Activated CD4-positive, alpha-beta T cell treated with anti-CD3 and anti-CD28 coated beads for 48 hours (primary cell): ENCODE data around the gene CD47.

Experiments used
- DNase-seq: peaks from one replicate; pipeline ENCODE4 v3.0.0-alpha.2; 2020

The CD47 gene

DNA sequence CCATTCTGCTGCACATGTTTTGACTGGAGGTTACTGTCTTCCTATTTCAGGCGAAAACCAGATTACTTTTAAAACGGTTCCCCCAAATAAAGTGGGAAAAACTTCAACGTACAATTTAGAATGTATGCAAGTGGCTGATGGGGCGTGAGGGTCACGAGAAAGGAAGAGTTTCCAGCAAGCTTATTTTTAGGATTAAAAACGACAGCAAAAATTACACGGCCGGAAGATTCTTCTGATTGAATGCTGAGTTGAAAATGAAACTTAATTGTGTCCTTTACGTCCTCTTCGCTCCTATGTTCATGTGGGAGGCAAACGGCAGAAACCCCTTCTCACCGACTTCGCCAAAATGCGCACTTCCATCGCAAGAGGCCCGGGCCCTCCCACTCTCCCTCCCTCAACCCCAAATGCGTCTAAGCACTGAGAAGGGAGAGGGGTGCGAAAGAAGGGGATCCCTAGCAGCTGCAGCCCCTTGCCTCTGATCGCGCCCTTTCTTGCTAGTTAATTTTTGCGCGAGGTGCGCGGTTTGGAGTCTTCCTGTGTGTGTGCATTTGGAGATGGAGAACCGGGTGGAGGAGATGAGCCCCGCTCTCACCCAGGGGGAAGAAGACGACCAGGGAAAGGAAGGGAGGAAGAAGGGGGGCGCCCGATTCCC, 656 bp downstream of the CD47 start:
- peak; percentile 69 for DNase-seq

DNA sequence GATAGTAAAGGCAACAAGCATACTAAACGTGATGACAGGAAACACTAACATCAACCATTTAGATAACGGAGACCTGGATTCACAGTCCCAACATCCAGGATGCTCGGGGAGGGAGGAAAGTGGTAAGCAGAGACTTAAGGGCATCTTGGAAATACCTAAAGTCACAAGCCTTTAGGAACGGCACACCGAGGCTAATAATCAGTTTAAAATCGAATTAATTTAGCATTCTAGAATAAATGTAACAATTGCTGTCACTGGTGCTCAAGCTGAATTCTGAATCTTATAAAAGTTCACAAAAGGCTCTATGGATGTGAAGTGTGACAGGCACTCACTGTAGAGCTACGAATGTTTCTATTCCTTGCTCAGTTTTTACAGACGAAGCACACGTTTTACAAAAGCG, 1.3 kb downstream of the CD47 start:
- DNase-seq = no peak

DNA sequence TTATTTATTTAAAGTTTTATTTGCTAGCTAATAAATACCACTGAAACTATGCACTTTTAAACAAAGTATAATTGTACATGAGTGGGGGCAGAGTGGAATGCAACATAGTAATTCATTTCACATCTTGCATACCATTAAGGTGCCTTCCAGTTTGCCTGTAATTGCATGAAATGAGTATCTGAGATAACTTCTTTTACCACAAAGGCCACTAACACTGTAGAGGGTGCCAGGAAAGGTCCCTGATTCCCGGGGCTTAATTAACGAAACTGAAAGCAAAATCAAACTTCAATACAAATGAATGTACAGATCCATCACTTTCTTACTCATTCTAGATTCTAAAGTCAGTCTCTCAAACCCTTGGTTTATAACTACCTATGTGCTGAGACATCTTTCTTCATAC, 2.1 kb downstream of the CD47 start:
- DNase-seq = peak; percentile 60

DNA sequence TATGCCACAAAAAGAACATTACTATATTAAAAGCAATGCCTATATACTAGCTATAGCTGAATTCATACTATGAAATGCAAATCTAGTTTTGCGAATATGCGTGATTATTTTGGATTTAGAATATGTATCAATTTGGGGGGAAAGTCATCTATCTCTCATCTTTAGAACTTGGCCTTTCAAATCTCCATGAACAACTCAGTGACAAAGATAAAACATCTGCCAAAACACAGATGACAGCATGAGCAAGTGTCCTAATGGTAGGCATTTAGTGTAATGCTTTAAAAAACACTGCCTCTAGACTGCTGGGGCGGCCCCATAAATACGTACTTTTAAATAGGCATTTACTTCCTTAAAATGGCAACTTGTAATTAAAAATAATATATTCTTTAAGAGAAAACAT, 2.7 kb downstream of the CD47 start:
- DNase-seq = no peak

DNA sequence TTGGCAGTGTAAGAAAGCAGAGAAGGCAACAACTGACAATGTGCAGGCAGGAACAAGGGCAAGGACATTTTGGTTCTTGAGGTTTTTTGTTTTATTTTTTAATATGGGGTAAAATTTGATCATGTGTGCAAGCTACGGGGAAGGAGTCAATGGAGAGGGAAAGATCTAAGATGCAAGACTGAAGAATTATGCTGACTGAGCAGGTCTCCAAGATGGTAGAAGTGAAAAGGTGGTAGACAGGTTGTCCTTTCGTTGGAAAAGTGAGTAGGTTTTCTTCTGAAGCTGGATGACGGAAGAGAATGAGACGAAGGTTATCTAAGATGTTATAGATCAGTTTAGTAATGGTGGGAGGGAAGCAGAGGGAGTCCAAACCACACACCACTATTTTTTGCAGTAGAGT, 4.2 kb downstream of the CD47 start:
- no peak for DNase-seq

DNA sequence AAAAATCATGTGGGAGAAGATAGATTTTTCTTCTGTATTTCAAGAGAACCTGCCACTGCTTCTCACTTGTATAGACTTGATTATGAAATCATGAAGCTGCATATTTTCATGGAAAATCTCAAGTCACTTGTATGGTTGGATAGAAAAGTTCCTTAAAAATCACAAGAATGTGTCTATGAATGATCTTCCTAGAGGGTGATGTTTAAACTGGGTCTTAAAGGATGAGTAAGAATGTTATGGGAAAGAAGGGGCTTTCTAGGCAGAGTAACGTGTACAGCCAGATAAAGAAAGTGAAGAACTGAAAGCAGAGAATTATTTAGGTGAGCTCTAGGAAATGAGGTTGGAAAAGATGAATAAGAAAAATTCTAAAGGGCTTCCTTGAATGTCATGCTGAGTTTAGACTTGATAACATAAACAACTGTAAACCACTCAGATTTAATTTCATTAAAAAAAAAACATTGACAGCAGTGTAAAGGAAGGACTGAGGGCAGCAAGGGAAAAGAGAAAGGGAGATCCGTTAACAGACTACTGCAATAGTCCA, 5.0 kb downstream of the CD47 start:
- no peak for DNase-seq

DNA sequence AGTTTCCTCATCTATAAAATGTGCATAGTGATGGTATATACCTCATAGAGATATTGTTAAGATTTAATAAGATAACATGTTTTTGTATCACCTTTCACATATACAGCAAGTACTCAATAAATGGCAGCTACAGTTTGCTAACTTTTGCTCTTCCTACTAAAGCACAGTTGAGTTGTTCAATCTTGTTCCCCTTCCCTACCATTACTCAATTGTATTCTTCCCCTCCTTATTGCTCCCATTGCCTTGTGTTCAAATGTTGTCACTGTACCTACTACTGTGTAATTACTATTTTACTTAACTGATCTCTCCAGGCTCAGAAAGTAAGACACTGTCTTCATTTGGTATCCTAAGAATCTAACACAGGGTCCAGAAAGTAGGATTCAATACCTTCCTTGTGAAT, 5.5 kb downstream of the CD47 start:
- no peak for DNase-seq

DNA sequence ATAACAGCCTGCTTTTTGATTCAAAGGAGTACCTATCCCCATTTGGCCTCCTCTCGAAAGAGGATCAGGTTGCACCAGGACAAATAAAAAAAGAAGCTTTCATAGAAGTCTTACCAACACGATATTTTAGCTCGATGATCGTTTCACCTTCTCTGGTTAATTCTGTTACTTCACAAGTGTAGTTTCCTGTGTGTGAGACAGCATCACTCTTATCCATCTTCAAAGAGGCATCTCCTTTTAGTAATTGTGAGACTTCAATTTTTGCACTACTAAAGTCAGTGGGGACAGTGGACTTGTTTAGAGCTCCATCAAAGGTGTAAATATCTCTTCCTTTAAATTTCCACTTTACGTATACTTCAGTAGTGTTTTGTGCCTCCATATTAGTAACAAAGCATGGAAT, 11.0 kb downstream of the CD47 start:
- DNase-seq = no peak

DNA sequence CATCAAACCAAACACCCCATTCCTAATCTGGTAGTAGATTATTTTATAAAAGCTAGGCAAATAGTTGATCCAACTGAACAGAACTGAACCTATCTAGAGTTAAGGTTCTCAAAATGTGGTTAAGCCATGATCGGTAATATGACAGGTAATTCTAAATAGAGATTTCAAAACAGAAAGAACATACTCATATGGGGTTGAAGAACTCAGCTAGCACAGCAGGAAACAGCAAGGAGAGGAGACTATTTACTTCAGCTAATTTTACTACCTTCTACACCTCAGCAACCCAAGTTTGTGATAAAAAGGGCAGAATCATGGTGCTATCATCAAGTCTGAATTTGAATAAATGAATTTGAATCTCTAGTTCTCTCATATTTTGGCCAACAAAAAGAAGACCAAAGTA, 11.8 kb downstream of the CD47 start:
- DNase-seq = no peak

DNA sequence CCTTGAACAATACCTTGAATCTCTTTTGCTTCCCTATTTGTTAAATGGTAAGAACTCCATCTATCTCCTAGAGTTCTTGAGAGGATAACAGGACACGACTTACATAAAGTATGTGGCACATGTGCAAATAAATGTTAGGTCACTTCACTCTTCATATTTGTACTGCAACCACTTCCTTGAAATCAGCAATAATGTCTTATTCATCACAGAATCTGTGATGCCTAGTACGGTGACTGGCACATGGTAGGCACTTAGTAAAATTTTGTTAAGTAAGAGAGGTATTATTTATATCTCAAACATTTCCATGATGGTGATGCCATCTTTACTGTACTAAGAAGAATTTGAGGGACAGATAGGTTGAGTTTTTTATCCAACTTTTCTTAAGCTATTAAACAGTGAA, 14.3 kb downstream of the CD47 start:
- DNase-seq = no peak

DNA sequence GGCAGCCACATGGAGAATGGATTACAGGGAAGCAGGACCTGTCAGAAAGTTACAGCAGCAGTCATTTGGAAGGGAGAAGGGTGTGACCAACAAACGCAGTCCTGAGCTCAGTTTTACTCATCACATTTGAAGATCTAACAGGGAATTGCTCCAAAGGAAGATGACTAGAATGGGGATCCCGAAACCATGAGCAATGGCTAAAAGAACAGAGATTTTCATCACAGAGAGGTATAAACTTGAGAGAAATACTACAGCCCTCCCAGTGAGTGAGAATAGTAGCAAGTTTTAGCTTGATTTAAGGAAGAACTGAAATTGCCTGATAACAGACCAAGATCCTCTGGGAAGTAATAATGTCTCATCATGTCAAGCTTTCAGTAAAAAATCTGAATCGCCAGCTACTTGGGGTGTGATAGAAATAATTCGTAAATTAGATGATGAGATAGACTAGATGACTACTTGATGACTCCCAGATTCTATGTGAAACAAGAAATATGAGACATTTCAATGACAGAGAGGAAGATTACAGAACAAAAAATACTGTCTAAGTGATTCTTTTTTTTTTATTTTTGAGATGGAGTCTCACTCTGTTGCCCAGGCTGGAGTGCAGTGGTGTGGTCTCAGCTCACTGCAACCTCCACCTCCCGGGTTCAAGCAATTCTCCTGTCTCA, 16.9 kb downstream of the CD47 start:
- no peak for DNase-seq

DNA sequence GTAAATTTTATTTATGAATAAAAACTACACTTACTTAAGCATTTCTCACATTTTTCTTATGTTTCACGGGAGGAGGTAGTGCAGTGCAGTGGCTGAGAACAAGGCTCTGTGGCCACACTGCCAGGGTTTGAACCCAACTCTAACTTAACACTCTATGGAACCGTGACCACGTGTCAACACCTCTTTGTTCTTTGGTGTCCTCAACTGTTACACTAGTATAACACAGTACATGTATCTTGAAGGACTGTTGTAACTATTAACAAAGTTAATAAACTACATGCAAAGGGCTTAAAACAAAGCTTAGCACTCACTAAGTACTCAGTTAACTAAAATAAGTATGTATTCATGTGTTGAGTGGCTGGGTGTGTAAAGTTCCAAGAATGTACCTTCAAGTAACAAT, 19.5 kb downstream of the CD47 start:
- no peak for DNase-seq

DNA sequence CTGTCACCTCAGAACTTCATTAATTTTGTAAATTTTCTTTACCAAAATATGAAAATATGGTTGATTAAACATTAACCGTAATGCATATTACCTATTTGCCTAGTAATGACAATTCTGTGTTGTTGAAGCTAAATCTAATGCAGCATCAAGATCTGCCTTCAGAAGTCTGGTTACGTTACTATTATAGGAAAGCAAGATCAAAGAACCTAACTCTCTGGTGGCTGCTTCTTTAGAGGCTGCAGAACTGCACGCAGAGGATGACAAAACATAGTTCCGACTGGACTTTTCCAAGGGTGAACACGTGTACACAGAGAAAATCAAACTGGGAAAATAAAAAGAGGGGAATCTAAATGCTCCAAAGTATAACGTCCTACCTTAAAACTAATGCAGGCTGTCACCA, 20.5 kb downstream of the CD47 start:
- DNase-seq = no peak

DNA sequence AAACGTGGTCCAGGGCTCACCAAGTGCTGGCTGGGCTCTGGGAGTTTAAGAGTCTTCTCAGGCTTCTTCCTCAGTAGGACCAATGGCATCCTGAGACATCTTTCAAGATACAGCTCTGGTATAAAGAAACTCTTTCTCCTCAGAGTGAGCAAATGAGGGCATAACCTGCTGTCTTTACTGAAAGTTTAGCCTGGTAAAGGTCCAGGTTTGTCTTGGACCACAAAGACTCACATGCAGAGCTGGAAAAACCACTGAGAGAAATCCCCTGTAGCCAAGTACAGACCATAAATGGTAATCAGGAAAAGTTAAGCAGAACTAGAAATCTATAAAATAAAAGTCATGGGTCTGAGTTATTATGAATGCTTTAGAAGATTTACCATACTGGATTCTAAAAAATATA, 23.1 kb downstream of the CD47 start:
- DNase-seq = no peak

DNA sequence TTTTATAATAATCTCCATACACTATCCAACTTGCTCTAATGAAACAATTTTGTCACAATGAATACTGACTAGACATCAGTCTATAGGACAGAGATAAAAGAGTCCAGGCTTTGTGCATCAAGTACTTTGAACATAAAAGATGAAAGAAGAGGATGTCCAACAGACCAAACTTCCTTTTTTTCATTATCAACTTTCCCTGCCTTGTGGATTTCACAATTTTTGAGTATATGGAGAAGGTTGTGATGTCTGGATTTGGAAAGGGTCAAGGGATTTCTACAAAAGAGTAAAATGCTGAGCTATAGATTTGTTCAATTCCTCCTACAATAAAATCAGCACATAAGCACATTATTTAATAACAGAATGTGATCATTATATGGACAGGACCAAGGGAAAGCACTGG, 25.7 kb downstream of the CD47 start:
- no peak for DNase-seq

DNA sequence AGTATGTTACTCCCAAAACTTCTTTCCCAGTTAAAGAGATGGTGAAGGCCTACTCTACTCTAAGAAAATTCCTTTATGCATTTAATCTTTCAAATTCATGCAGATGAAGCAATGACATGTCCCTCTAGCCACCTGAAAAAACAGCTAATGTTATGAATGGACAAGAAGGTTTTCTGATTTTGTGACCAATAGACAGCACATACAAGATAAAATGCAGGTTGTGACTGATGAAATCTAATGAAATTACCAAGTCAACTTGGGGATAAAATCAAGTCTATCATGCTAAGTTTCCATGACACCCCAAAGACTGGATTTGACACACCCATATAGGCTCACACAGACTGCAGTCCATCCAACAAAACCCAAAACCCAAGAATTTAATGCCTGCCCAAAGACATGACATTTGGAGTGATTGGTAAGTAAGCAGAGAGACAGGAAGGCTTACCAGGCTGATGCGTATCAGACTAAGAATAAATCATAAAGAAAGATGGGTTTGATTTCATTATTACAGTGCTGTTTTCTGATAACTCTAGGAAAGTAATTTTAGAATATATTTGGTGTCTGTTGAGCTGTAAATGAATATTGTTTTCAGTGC, 26.4 kb downstream of the CD47 start:
- DNase-seq = no peak

DNA sequence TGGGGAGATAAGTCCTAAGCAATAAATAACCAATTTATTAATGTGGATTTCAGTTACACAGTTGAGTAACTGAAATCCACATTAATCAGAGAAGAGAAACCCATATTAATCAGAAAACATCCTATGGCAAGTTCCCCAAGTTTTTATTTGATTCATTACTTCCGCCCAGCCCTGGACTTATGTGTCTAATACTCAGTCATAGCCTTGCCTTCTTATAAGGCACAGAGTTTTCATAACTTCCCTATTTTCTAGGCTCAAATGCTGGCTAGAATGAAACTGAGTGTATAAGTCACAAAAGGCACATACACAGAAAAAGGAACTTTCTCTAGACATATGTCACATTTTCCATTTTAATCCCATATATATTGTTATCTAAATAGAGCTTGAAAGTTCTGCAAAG, 28.8 kb downstream of the CD47 start:
- no peak for DNase-seq

DNA sequence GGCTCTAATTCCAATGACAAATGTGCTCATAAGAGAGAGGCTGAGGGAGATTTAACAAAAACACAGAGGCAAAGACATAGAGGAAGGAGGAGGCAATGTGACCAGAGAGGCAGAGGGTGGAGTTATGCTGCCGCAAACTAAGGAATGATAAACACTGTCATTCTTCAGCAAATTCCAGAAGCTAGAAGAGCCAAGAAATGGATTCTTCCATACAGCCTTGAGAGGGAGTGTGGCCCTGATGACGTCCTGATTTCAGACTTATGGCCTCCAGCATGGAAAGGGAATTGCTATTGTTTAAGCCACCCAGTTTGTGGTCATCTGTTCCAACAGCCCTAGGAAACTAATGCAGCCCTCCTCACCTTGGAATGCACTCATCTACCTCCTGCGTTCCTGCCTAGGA, 30.5 kb downstream of the CD47 start:
- DNase-seq = no peak

DNA sequence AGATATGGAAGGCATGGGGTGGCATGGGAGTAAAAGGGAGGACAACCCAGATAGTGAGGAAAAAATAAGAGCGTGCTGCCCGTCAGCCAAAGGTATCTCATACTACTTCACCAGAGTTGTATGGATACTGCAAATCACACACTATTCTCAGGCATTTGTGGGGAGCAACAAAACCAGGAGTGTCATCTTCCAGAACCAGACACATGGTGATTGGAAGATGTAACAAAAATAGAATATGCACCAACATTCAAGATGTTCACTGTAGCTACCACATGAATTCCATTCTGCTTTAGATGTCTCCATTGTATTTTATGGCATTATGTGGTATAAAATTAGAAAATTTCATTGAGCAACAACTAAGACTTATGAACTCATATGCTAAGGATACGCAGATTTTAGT, 34.9 kb downstream of the CD47 start:
- DNase-seq = no peak

DNA sequence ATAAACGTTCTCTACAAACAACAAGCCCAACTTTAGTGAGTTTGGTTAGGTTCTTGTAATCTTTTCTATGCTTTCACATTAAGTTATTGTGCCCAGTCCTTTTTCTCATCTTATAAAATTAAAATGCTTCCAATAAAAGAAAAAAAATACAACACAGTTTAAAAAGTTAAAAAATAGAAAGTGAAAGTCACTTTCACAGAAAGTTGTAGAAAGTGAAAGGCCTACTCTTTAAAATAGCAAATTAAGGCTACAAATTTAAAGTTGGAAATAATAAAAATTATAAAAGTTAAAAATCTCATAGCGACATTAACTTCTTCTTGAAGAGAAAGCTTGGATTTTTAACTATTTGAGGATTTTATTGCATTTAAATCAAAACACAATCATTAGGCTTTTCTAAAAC, 35.9 kb downstream of the CD47 start:
- DNase-seq = no peak

DNA sequence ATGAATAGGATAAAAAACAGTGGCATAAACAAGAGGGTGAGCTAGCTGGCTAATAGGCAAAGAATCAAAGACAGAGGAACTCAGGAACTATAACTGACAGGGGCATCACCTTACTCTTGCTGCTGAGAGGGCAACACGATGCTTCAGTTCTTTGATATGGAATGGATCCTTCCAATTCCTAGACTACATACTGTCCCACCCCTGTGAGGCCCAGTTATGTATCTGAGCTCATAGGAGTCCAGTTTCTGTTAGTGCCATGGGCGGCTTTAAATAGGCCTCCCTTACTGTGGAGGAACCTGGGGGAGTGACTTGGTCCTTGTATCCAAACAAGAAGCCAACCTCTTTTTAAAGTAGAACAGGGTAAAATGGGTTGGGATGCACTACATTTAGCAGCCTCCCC, 37.3 kb downstream of the CD47 start:
- no peak for DNase-seq

DNA sequence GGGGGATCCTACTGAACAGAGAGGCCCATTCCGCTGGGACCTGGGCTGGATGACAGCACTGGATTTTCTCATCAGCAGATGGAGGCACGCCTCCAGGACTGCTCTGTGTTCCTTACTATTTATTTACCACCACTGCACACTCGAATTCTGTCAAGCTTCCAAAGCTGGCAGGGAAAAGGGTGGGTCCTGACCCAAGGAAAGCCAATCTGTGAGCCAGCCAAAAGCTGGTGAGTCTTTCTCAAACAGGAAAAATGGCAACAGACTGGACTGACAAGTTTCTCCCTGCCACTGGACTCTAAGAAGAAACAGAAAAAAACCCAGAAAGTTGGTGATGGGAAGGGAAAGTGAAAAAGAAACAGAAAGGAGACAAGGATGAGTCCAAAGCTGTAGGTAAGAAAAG, 37.8 kb downstream of the CD47 start:
- no peak for DNase-seq

DNA sequence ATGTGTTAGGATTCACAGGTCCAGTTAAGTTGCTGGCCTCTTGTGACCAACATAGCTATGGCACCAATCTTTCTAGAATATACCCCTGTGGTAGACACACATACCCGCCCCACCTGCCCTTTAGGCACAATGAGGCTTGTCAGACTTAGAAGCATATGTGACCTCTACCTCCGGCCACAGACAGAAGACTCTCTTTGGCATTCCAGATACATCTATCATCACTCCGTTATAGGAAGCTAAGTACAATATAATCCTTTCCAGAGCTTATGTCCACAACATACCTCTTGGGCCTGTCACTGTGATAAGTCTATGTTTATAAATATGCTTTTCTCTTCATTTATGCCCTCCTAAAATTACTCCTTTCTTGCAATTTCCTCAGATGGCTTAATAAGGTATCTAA, 39.8 kb downstream of the CD47 start:
- no peak for DNase-seq

DNA sequence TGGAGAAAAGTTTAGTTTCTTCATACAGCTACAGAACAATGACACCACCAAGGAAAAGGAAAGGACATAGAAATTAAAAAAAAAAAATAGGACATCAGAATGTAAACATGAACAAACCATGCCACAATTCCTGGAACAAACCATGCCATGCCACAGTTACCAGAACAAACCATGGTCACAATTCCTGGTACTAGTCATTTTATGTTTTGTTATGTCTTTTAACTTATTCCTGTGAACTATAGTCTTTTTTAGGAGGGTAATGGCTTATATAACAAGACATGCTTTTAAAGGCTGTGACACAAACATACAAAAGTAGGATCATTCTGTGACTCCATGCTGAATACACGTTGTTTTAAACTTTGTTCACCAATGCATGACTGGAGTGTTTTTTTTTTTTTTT, 42.8 kb downstream of the CD47 start:
- no peak for DNase-seq

DNA sequence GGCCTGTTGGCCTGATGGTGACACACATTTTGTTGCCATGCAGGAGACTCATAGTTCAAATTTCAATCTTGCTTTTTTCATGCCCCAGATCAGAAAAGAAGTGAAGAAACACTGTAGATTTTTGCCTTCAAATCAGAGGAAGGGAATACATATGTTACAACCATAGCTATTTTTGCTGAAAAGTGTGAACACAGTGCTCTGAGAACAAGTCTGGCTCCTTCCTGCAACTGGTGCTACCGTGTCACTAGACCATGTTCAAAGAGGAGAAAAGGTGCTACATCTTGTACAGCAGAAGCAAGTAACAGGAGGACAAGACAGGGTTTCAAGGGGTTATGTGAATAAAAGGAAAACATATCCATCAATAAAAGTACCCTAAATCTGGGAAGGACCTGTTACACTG, 44.6 kb downstream of the CD47 start:
- DNase-seq = no peak
